Measurements from ENCODE around the gene EPX.
A peak's percentile ranks its signal among the peaks of the same experiment; 100 is the strongest.

EPX gene

DNA sequence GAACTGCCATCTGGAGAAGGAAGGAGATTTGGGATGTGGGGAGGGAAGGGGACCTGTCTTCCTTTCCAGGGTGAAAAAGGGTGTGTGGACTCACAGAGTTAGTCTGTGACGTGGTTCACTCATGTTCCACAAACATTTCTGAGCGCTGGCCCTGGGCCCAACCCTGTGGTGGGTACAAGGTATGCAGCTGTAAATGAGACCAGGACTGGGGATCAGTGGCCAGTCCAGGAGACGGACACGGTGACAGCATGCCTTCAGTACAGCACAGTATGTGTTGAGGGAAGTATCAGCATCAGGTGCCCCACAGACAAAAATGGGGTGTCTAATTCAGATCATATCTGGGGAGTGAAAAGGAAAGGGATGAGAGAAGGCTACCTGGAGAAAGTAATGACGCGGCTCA is 5.5 kb upstream of the EPX start:
- no peak for DNase-seq

DNA sequence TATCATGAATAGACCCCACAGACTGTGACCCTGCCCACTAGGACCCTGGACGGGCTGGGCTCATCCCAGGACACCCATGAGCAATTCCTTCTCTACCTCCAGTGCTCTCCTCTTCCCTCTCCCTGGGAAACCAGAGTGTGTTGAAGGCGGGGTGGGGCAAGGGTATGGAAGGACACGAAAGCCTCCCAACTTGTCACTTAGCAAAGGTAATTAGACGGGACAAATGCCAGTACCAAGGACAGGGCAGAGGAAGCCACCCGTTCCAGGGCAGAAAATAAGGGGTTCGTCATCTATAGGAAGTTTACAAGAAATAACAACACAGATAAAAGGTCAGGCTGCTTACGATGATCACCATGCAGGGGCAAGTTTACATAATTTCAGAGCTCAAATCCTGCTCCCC is 4.9 kb upstream of the EPX start:
- no peak for DNase-seq

DNA sequence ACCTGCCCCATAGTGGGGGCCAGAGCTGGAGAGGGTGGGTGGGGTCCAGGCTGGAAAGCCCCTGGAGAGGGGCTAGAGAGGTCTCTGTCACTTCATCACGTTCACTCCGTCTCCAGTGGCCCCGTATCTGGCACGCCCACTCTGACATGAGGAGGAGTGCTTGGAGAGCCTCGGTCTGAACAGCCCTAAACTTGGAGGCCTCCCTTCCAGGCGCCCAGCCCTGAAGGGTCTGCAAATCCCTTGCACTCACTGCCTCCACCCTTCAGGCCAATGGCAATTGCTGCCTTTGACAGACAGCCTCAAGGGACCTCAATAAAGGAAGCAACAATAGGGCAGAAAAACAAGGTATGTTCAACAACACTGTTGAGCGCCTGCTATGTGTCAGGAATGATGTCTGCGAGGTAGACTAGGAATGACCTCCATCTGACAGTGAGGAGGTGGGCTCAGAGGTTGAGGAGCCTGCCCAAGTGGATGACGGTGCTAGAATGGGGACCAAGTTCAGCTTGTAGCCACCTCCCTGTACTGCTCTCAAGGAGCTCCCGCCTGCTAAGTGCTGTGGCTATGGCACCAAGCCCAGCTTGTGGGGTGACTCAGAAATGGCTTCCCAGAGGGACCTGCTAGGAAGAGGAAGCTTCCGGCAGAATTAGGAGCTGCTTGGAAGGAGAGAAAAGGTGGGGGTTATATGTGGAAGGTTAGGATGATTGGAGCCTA is 2.9 kb upstream of the EPX start:
- no peak for DNase-seq

DNA sequence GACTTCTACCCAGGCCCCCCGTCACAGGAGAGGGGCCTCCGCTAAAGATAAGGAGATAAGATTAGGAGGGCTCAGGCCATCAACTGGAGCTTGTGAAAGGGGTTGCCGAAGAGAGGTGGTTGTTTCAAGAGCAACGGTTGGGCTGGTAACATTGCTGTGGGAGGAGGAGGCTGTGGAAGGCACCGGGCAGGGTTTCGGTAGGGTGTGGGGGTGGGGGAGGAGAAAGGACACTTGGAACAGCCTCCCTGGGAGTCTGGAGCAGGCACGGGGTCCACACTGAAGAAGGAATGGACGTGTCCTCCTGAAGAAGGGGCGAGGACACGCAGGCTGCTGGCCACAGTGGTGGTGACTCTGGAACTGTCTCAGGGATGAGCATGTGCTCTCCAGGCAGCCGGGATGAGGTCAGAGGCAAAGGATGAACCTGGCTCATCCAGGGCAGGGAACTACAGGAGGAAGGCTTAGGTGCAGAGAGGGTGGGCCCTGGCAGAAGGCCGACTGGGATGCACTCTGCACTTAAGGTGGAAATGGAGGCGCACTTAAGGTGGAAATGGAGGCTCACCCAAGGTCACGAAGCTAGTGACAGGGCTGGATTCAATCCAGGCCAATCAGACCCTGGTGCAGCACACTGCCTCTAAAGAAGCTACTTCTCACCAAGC is 1.2 kb upstream of the EPX start:
- no peak for DNase-seq

DNA sequence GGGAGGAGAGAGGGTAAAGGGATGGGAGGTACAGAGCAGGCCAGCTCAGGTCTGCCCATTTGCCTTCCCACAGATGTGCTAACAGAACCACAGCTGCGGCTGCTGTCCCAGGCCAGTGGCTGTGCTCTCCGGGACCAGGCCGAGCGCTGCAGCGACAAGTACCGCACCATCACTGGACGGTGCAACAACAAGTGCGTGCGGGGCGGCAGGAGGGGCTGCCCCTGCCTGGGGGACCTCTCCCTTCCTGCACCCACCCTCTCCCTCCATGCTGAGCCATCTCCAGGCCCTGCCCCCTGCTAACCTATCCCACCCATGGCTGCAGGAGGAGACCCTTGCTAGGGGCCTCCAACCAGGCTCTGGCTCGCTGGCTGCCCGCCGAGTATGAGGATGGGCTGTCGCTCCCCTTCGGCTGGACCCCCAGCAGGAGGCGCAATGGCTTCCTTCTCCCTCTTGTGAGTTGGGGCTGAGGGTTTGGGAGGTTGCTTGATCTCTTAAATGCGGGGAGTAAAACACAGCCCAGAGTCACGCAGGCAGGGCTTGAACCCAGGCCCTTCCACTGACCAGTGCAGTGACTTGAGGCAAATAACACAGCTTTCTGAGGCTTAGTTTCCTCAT is 1.2 kb downstream of the EPX start:
- DNase-seq: no peak

DNA sequence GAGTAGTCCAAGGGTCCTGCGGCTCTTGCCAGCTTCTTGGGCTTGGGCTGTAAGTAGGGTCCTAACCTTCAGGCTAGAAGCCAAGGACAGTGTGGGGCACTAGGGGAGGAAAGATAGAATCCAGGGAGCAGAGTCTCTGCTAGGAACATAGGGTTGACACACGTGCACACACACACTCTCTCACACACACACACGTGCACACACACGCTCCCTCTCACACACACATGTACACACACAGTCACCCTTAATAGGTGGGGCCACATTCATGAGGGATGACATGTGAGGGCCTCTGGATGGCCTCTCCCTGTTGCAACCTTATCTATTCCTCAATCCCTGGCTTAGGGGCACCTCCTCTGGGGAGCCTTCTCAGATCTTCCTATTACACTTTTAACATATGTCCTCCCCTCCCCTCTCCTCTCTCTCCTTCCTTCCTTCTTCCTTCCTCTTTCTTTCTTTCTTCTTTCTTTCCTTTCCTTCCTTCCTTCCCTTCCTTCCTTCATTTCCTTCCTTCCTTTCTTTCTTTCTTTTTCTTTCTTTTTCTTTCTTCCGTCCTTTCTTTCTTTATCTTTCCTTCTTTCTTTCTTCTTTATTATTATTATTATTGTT is 3.1 kb downstream of the EPX start:
- no peak for DNase-seq

DNA sequence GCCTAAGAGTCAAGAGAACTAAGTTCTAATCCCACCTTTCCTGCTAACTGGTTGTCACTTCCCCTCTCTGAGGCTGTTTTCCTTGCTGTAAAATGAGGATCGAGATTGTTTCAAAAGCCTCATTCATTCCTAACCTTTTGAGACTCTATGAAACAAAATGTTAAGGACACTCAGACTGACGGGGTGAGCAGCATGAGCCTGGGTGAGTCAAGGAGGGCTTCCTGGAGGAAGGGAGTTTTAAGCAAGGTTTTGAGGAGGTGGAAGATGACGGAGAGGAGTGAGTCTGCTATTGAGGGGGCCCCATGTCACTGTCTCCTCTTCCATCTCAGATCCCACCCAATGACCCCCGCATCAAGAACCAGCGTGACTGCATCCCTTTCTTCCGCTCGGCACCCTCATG is 4.1 kb downstream of the EPX start:
- DNase-seq: no peak

DNA sequence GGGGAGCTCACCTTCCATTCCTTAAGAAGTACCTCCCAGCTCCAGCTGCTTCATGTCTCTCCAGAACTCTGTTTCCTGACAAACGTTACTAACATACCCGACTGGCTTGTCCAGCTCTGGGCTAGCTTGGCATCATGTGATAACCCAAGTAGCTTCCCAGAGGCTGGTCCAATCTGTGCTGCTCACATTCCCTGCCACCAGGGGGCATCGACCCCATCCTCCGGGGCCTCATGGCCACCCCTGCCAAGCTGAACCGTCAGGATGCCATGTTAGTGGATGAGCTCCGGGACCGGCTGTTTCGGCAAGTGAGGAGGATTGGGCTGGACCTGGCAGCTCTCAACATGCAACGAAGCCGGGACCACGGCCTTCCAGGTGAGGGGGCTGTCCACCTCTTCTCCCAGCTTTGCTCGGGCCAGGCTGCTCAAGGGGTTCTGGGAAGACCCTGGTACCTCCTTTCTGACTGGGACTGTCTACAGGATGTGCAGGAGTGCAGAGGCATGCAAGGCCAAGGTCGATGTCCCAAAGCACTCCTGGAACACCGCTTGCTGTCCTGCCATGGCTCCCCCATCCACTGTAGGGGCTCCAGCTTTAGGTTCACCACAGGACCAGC is 7.6 kb downstream of the EPX start:
- no peak for DNase-seq

DNA sequence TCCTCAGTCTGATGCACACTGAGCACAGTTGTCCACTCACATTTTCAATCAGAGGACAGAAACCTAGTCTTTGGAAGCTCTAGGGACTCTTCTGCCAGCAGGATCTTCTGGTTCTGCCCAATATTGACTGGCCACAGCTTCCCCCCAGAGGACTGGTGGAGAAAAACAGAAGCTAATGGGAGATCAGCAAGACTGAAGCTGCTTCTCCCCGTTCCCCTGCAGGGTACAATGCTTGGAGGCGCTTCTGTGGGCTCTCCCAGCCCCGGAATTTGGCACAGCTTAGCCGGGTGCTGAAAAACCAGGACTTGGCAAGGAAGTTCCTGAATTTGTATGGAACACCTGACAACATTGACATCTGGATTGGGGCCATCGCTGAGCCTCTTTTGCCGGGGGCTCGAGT is 10.3 kb downstream of the EPX start:
- no peak for DNase-seq

DNA sequence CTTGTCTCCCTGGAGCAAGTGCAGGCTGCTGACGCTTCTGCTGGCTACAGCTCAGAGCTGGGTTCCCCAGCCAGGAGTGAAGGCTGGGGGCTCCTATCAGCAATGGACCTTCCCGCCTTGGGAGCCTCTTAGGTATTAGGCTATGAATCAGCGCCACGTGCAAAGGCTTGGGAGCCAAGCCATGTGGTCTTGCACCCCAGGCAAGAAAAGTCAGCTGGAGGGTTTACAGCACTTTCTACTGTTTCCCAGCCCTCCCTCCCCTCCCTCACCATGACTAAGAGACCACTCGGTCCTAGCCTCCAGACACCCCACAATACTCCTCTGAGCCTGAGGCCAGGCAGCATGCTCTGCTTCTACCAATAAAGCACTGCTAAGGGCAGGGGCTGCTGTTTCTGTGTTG is 12.3 kb downstream of the EPX start:
- DNase-seq: no peak

DNA sequence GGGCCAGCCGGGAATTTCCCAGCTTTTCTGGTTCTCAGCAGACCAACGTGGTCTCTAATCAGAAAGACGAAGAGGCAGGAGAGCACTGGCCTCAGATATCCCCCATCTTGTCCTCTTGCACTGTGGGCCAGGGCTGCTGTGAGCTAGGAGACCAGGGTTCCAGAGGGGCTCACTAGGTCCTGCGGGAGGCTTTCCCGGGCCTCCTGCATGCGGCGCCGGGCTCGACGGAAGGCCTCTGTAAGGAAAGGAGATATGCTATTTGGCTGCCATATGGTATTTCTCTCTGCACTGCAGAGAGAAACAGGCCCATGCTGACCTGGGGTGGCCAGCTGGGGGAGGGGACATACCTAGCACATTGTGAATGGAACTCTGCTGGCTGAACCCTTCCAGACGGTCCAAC is 13.4 kb downstream of the EPX start:
- no peak for DNase-seq

DNA sequence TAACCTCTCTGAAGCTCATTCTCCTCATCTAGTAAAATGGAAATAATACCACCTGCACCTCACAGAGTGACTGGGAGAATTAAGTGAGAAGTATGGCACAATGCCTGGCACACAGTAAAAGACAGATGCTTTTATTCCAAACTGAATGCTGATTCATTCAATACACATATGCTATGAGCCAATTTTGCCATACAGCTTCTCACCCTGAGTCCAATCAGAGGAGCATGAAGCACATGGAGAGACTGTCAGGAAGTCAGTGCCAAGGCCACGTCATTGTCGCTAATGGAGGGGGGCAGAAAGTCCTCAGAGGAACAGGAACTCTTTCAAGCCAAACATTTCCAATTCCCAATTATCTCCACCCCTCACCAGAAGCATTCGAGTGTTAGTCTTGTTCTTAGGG is 14.9 kb downstream of the EPX start:
- no peak for DNase-seq

DNA sequence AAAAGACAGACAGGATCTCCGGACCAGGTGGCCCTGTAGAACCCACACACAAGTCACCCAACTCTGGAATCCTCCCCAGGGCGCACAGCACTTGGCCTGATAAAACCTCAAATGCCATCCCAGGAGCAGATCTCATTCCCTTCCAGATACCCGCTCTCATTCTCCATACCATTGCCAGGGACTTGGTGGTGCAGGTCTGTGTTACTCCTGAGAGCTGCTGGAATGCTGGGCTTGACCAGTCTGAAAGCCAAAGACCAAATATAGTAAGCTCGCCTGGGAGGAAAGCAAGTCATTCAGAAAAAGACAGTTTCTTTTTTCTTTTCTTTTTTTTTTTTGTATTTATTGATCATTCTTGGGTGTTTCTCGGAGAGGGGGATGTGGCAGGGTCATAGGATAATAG is 15.8 kb downstream of the EPX start:
- no peak for DNase-seq

DNA sequence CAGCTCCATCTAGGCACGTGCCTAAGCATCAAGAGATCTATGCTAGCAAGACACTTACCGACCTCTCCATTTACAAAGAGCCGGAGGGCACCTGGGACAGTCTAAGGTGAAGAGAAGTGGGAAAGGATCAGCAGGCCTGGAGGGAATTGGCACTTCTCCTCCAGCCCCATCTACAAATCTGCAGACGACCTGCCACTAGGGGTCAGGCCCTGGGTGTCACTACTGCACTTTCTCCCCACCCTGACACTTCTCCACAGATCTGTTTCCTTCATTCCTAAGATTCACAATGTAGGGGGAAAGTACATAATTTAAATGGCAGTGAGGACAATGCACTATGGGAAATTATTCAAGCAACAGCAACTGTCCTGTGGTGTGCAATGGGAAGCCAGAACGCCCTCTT is 18.4 kb downstream of the EPX start:
- DNase-seq: no peak

DNA sequence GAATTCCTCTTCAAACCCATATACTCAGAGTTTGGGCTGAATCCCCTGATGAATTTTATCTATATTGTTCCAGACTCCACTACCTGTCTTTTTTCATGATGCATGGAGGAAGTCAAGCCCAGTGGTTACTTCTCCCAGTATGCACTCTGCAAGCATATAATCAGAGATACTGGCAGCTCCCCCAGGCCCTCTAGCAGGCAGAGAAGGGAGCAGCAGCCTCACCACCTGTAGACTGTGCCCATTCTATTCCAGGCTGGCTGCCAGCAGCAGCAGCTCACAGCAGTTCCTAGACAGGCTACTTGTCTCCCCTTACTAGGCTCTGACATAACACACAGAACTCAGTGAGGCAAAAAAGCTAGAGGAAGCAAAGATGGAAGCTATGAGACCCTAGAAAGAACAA is 23.2 kb downstream of the EPX start:
- no peak for DNase-seq

DNA sequence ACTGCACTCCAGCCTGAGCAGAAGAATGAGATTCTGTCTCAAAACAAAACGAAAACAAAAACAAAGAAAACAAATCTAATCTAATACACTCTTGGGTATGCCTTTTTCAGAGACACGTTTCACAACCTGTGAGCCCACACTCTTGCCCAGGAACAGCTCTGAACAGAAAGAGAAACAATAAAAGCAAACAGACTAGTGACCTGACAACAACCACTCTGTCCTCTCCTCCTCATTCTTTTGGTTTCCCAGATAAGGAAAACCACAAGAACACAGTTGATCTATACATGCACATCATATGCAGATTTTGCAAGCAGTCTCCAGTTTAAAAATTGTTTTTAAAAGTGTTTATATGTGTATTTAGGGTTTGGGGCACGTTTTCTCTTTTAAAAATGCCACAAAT is 25.2 kb downstream of the EPX start:
- no peak for DNase-seq

DNA sequence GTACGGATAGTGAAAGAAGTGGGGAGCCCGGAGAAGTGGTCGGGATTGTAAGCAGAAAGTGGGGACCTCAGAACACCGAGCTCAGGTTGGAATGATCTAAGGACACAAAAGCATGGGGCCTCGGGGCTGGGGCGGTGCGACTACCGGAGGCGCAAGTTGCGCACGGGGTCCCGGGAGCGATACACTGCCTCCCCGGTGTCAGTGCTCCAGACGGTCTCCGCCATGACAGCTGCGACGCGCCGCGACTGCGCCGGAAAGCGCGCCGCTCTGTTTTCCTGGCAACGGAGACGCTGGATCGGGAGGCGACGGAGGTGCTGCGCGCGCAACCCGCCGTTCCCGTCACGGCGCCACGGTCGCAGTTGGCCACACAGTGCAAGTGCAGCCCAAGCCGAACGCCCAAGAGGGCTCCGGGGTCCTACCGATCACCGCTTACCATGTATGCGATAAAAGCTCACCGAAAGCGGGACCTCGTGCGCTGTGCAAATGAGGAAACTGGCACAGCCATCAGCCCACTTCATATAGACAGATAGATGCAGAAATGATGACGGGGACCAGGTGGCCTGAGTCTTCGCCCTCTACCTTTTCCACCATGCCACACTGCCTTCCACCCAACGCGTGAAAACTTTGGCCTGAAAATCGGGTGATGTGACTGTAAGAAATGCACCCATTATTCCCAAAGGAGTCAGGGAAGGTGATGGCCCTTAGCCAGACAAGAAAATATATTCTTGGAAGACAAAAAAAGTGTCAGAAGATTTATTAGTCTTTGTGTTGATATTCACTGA is 26.7 kb downstream of the EPX start, which contains the start of gene MKS1:
Gene MKS1, minus strand, starts transcription at position 249 of the 782 bp plus-strand sequence. Its CDS starts 25 bp downstream, at position 224.
- peak; percentile 93 for DNase-seq

DNA sequence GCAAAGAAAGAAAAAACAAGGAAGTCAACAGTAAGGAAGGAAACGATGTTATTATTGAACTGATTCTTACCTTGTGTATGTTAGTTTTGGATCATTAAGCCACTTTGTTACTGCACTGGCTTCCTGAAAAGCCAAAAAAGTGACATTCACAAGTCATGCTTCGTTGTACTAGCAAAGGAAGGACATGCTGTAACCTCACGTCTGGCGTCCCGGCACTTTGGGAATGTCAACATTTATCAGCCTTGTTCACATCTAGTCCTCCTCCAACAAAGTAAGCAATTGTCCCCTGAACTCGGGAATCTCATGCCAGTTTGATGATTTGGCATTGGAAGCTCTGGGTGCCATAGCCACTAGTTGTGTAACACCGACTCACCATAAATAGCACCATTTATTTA is 27.3 kb downstream of the EPX start:
- no peak for DNase-seq

DNA sequence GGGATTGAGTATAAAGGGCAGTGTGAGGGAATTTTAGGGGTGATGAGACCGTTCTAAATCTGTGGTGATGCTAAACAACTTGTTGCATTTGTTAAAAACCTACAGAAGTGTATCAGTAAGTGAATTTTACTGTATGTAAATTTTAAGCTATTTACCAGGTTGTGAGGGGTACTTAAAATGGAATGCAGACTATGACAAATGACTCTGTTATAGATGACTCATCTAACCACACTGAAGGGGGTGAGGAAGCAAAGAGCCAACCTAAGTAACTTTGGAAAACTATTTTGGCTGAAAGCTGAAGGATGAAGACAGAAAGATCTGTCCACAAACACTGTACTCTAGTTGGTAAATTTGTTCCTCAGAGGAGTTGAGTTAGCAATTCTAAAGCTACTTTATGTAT is 31.8 kb downstream of the EPX start:
- peak; percentile 6 for DNase-seq

DNA sequence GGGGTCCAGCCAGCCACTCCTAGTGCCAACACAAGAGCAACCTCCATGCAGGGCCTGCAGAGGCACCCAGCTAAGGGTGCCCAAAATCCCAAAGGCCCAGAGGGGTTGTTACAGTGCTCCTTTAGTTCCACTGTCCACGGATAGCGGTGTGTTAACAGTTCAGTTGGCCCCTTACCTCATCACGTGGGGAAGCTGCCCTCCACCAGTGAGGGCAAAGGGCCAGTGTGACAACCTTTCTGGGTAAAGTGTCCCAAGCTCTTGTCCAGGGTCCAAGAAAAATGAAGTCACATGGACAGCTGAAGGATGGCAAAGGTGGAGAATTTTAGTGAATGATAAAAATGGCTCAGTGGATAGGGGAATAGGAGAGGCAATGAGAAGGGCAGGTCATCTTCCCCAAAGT is 35.2 kb downstream of the EPX start:
- no peak for DNase-seq

DNA sequence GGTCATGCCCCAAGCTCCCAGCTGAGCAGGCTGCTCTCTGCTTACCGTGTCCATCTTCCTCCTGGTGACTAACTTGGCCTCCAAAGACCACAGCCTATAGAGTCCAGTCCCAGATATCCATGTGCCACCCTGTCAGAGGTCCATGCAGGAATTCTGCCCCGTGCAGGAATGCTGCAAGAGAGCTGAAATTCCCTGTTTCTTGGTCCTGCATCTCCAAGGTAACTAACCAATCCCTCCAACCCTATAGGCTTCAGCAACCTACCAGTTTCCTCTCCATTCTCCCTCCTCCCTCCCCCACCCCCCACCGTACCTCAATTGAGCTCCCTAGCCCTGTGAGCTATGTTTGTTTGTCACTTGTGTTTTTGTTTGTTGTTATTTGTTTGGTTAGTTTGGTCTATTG is 36.2 kb downstream of the EPX start:
- DNase-seq: no peak

DNA sequence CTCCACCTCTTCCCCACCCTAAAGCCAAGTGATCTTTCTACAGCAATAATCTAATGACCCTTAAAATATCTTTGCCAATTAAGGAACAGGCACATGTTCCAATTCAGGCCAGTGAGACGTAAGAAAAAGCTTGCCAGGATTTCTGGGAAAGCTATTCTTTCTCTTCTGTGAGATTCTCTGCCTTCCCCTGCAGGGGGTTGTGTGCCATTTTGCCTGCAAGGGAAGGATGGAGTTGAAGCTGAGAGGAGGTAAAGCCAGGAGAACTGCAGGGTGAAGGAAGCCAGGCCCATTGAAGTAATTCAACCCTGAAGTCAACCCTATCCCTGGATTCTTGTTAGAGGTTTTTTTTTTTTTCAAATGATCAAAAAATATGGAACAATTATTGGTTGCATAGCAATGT is 36.9 kb downstream of the EPX start:
- DNase-seq: no peak

DNA sequence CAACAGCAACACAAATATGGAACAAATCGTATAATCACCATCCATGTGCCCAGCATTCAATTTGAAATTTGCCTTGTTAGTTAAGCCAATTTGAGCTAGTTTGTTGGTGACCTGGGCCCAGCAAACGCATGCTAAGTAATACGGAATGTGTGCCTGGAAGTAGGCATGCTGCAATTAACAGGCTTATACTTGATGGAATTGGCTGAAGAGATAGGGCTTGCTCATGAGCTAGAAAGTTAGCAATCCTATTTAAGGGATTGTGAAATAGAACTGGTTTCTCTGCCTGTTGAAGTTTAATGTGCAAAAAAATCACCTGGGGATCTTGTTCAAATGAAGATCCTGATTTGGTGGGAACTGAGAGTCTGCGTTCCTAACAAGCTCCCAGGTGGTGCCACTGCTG is 37.4 kb downstream of the EPX start:
- DNase-seq: no peak
